Osteoblast (primary cell): Measurements from ENCODE around the gene PCSK9. TPM values are rescaled to one million over a fixed set of nuclear protein-coding genes. Genes with fewer than 3 reads are reported as not detected.

Source experiments
- DNase-seq: peaks from one replicate; pipeline ENCODE4 v3.0.0; 2011; ENCODE audit warnings: low spot score, mixed read lengths; ENCODE audit not compliant: insufficient read length; ENCODE audit errors: missing footprints
- H2AFZ ChIP-seq: 2 replicates; pipeline ENCODE4 v1.6.0; 2011; ENCODE audit warnings: mild to moderate bottlenecking, low read length
- H3K27ac ChIP-seq: 2 replicates; pipeline ENCODE4 v1.5.1; 2011; ENCODE audit warnings: mild to moderate bottlenecking, low read depth, low read length, moderate library complexity
- H3K27me3 ChIP-seq: 2 replicates; pipeline ENCODE4 v1.6.0; 2012; ENCODE audit warnings: mild to moderate bottlenecking, control low read depth, inconsistent platforms, low read length, moderate library complexity; ENCODE audit not compliant: insufficient read depth
- H3K36me3 ChIP-seq: 2 replicates; pipeline ENCODE4 v1.5.1; 2011; ENCODE audit warnings: mild to moderate bottlenecking, low read length, control low read depth, moderate library complexity; ENCODE audit not compliant: insufficient read depth
- H3K4me1 ChIP-seq: 2 replicates; pipeline ENCODE4 v1.5.1; 2011; ENCODE audit warnings: mild to moderate bottlenecking, low read length, control low read depth, moderate library complexity; ENCODE audit not compliant: insufficient read depth
- H3K4me2 ChIP-seq: 2 replicates; pipeline ENCODE4 v1.6.0; 2011; ENCODE audit warnings: mild to moderate bottlenecking, low read length; ENCODE audit not compliant: insufficient read depth
- H3K4me3 ChIP-seq: fragments of 200-600 bp; sonication (generic); 3 replicates; pipeline ENCODE4 v1.5.1; 2012; ENCODE audit warnings: mild to moderate bottlenecking, low read length, inconsistent platforms; ENCODE audit not compliant: insufficient read depth
- H3K79me2 ChIP-seq: 2 replicates; pipeline ENCODE4 v1.6.0; 2012; ENCODE audit warnings: mild to moderate bottlenecking, low read length, control low read depth, inconsistent platforms; ENCODE audit not compliant: insufficient read depth
- H3K9me3 ChIP-seq: 2 replicates; pipeline ENCODE4 v1.5.1; 2011; ENCODE audit warnings: low read depth, low read length, control low read depth
- H4K20me1 ChIP-seq: 2 replicates; pipeline ENCODE4 v1.6.0; 2012; ENCODE audit warnings: mild to moderate bottlenecking, low read length, control low read depth; ENCODE audit not compliant: insufficient read depth
- total RNA-seq: library from RNA; depleted of rRNA; stranded (reverse); fragments of >200 nt; gene quantifications from 2 replicates; pipeline ENCODE4 v1.2.3, GENCODE V29; 2012
- TF ChIP-seq, protein P1 (sequence below): IDR thresholded peaks from 2 replicates; pipeline ENCODE4 v1.5.1; 2011; ENCODE audit warnings: mild to moderate bottlenecking, low read depth, low read length, moderate library complexity; ENCODE audit errors: extremely low read depth

Gene PCSK9
- total RNA-seq, 1 donor: 6.5 TPM

DNA sequence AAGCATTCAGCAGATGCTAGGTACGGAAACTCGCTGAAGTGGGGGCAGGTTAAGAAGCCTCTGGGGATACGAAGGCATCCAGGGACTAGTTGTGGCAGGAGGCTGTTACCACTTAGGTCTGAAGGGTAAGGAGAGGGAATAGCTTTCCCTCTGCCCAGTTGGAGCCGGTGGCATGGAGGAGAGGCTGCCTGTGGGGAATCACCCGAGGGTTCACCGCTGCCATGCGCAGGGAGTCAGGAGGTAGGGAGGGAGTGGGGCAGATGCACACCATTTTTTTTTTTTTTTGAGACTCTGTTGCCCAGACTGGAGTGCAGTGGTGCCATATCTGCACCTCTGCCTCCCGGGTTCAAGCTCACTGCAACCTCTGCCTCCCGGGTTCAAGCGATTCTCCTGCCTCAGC is 6.1 kb downstream of the PCSK9 start:
- H4K20me1 ChIP-seq: no peaks in the 10 kb centered on the region
- no peak overlapping the region for H2AFZ ChIP-seq
- DNase-seq: peak; percentile 44
- TF ChIP-seq, protein P1, sequence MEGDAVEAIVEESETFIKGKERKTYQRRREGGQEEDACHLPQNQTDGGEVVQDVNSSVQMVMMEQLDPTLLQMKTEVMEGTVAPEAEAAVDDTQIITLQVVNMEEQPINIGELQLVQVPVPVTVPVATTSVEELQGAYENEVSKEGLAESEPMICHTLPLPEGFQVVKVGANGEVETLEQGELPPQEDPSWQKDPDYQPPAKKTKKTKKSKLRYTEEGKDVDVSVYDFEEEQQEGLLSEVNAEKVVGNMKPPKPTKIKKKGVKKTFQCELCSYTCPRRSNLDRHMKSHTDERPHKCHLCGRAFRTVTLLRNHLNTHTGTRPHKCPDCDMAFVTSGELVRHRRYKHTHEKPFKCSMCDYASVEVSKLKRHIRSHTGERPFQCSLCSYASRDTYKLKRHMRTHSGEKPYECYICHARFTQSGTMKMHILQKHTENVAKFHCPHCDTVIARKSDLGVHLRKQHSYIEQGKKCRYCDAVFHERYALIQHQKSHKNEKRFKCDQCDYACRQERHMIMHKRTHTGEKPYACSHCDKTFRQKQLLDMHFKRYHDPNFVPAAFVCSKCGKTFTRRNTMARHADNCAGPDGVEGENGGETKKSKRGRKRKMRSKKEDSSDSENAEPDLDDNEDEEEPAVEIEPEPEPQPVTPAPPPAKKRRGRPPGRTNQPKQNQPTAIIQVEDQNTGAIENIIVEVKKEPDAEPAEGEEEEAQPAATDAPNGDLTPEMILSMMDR: no peak
- H3K9me3 ChIP-seq: no peaks in the 10 kb centered on the region
- H3K79me2 ChIP-seq: no peaks in the 10 kb centered on the region
- no peak overlapping the region for H3K27ac ChIP-seq
- H3K4me2 ChIP-seq: no peak overlapping the region
- H3K4me3 ChIP-seq: no peak overlapping the region
- H3K27me3 ChIP-seq: peaks cover 35% of the 10 kb centered on the region
- H3K36me3 ChIP-seq: no peaks in the 10 kb centered on the region
- no peaks in the 10 kb centered on the region for H3K4me1 ChIP-seq

DNA sequence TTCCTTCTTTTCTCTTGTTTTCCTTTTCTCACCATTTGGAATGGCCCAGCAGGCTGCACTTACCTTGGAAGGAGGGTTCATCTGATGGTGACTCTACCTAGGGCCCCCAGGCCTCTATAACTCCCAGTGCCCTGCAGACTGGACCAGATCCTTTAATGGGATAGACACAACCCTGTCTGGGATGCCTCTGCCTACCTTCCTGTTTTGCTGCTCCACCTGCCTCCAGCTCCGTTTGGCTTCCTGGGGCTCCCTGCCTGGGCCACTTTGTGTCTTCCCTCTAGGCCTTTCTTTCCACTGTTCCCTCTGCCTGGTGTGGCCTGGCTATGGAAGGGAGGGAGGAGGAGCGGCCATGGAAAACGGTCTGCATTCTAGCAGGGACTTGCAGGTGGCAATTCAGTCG is 7.5 kb downstream of the PCSK9 start:
- peaks cover 23% of the 10 kb centered on the region for H3K27me3 ChIP-seq
- H3K4me2 ChIP-seq: no peak overlapping the region
- H3K27ac ChIP-seq: no peak overlapping the region
- H4K20me1 ChIP-seq: no peaks in the 10 kb centered on the region
- no peaks in the 10 kb centered on the region for H3K4me1 ChIP-seq
- no peaks in the 10 kb centered on the region for H3K79me2 ChIP-seq
- H3K36me3 ChIP-seq: no peaks in the 10 kb centered on the region
- no peaks in the 10 kb centered on the region for H3K9me3 ChIP-seq
- DNase-seq: peak; percentile 62
- H2AFZ ChIP-seq: no peak overlapping the region
- TF ChIP-seq, protein P1: no peak
- H3K4me3 ChIP-seq: no peak overlapping the region

DNA sequence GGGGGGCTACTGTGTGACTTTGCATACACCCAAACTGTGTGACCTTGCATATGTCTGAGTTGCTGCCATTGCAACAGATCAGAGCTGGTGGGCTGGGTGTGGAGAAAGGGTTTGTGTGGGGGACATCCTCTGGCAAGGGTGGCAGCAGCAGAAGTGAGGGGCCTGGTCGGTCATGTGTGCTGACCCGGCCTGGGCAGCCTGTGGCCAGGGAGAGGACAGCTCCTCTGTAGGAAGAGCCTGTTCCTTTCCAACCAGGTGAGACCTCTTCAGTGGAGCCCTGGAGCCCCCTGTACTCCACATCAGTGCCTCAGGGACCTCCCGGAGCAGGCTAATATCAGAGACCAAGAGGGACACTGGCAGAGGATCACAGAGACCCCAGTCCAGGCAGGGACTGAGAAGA is 8.3 kb downstream of the PCSK9 start:
- Histone ChIP-seq H3K4me2 (no peak overlapping the region), H3K4me1 (no peaks in the 10 kb centered on the region), H3K27me3 (peaks cover 15% of the 10 kb centered on the region), H3K27ac (no peak overlapping the region), H2AFZ (no peak overlapping the region), H4K20me1 (no peaks in the 10 kb centered on the region), H3K4me3 (no peak overlapping the region), H3K79me2 (no peaks in the 10 kb centered on the region), H3K9me3 (no peaks in the 10 kb centered on the region), H3K36me3 (no peaks in the 10 kb centered on the region)
- DNase-seq: peak; percentile 53
- TF ChIP-seq, protein P1: no peak

DNA sequence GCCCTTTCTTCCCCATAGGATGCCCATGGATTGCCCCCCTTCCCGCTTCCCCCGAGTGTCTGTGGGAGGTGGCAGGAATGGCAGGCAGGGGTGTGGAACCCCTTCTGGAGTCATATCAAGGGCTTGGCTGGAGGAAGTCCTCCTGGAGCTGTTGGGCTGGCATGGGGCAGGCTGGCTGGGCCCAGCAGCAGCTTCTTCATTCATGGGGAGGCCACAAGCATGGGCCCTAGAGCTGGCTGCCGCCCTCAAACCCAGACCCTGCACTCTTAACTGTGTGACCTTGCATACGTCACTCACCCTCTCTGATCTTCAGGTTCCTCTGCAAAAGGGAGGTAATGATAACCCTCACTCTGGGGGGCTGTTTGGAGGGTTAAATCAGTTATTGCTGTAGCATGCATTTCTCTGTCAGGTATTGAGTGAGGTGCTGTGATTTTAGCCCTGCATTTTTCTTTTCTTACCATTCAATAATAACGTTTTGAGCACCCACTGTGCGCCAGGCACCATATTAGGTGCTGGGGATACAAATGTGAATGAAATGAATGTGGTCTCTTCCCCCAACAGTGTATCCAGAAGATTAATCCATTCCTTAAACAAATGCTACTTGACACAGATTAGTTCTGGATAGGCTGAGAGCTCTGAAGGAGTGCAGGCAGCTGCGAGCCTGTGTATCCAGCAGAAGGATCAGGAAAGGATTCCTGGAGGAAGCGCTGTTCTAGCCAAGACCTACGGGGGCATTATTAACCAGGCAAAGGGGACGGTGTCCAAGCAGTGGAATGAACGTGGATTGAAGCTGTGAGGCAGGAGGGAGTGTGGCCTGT is 9.3 kb downstream of the PCSK9 start:
- peak; percentile 50 for DNase-seq
- no peaks in the 10 kb centered on the region for H3K79me2 ChIP-seq
- peaks cover 8% of the 10 kb centered on the region for H3K27me3 ChIP-seq
- H3K9me3 ChIP-seq: no peaks in the 10 kb centered on the region
- no peaks in the 10 kb centered on the region for H4K20me1 ChIP-seq
- no peak overlapping the region for H3K27ac ChIP-seq
- H3K4me3 ChIP-seq: no peak overlapping the region
- H3K36me3 ChIP-seq: no peaks in the 10 kb centered on the region
- no peaks in the 10 kb centered on the region for H3K4me1 ChIP-seq
- TF ChIP-seq, protein P1: no peak
- no peak overlapping the region for H2AFZ ChIP-seq
- H3K4me2 ChIP-seq: no peak overlapping the region
